GM19193 (cell line): Measurements from ENCODE around the gene SH3RF2.

Experiments used
- POLR2A ChIP-seq: IDR thresholded peaks from 4 replicates; pipeline ENCODE4 v1.6.1; 2011; ENCODE audit not compliant: insufficient read depth, insufficient read length; ENCODE audit errors: extremely low read depth

SH3RF2 gene

DNA sequence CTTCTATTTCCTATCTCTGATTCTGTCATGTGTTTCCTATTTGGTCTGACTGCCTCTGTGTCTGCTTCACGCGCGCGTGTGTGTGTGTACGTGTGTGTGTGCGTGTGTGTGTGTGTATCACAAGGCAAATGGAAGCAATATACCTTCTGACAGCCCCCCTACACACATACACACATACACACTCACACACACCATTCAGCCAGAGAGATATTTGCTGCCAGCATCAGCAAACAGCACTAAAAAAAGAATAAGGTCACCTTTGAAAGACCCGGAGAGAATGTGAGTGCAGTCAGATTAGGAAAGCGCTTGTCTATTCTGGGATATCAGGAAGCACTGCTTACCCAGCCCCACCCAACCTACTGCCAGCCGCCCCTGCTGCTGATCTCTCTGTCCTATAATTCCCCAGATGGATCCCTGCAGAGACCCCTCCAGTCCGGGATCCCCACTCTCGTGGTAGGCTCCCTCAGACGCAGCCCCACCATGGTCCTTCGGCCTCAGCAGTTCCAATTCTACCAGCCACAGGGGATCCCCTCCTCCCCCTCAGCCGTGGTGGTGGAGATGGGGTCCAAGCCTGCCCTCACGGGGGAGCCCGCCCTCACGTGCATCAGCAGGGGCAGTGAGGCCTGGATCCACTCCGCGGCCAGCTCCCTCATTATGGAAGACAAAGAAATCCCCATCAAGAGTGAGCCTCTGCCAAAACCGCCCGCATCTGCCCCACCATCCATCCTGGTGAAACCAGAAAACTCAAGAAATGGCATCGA, 123.3 kb downstream of the SH3RF2 start:
- TF ChIP-seq POLR2A = no peak

DNA sequence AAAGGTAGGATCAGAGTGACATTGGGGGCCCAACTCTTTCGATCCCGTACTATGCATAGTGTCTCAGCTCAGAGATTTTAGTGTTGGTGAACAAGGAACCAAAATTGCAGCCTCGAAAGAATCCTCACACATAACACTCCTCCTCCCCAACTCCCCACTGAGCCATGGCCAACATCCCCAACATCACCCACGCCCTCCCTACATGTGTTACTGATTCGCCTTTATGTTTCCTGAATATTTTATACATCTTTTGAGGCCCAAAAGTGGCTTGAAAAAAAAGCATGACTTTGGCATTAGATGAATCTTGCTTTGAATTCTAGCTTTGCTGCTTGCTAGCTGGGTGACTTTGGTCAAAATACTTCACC, 123.8 kb downstream of the SH3RF2 start:
- no peak for TF ChIP-seq POLR2A

DNA sequence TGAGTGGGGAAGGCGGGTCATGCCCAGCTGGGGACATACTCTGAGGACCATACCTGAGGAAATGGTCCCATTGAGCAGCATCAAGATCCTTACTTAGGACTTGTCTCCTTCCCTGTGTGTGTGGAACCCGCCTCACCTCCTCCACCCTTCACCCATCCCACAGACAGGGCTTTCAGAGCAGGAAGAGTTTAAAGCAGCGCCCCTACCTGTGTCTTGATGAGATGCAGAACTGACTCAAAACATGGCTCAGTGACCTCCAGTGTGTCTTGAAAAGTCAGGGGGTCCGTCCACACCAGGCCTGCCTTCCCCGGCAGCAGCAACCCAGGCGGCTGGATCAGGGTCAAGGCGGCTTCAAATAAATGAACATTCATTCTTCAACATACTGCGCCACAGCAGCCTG, 130.6 kb downstream of the SH3RF2 start:
- no peak for TF ChIP-seq POLR2A

DNA sequence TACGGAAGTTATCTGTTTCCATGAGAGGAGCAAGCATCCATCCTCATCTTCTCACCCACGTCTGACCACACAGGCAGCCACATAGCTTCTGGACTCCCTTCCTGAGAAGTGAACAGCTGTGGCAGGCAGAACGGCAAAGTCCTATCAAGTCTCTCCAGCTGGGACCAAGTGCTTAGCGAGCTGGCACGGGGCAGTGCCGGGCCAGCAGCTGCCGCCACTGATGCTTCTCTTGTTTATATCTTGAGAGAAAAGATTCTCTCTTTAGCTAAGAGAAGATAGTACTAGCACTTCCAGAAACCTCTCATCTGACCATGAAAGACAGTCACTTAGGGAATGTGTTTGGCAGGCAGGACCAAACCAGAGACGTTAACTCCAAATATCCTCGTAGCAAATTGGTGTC, 131.8 kb downstream of the SH3RF2 start:
- no peak for TF ChIP-seq POLR2A

DNA sequence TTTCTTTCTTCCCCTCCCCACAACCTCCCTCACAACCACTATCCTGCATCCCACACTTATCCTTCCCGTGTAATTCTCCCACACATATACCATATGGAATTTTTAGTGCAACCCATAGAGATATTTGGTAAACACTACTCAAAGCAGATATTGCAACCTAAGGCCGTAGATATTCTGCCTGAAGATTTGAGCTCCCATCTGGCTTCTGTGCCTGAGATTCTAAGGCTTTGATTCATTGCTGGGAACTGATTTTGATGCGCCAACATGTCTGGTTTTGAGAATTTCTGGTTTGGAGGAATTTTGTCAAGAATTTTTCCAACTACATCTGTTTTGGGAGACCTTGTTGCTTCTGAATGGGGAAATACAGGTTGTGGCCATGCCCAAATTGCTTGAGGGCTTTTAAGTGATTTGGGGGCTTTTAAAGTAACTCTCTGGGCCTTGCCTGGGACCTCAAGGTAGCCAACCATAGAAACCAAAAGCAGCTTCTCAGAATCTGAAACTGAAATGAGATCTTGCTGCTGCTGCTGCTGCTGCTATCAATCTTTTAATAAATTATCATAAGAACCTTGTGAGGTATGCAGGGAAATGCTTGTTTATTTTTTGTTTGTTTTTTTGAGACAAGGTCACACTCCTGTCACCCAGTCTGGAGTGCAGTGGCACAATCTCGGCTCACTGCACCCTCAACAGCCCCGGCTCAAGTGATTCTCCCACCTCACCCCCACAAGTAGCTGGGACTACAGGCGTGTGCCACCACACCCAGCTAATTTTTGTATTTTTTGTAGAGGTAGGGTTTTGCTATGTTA, 132.8 kb downstream of the SH3RF2 start:
- no peak for TF ChIP-seq POLR2A

DNA sequence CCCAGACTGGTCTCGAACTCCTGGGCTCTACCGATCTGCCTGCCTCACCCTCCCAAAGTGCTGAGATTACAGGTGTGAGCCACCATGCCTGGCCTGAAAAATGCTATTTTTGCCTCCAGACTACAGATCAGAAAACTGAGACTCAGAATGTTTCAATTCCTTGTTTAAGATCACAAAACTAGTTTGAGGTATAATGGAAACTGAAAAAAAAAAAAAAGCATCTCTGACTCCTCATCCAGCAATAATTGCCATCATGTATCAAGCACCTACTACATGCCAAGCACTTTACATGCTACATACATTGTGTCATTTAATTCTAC, 133.4 kb downstream of the SH3RF2 start:
- TF ChIP-seq POLR2A = no peak

DNA sequence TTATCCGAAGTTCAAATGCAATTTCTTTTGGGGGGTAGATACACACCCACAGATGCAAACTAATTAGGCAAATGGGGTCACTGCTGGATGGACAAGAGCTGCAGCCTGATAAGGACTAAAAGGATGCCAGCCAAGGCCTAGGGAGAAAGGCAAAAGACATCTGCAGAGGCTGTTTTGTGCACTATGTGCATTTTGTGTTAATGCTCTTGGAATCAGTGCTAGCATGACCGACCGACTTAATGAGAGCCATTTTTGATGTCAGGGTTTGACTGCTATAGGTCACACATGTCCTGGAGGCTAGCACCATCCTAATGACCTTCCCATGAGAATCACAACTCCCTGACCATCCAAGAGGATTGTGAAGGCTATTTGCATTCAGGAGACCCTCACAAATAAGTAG, 134.4 kb downstream of the SH3RF2 start:
- no peak for TF ChIP-seq POLR2A

DNA sequence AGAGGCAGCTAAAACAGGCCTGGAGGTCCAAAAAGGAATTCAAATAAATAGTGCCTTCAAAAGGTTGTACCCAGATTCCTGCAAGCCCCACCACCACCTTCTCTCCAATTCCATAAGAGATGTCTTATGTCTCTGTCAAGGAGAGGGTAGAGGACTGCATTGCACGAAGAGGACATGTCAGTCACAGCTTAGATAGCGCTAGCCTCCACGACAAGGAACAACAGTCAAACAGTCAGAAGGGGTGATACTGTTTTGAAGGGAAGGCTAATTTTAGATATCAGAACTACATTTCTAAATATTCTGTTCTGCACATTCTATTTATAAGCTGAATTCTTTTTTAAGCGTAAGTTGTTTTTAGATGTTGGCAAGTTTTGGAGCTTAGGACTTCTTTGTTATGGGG, 134.8 kb downstream of the SH3RF2 start:
- TF ChIP-seq POLR2A = no peak

DNA sequence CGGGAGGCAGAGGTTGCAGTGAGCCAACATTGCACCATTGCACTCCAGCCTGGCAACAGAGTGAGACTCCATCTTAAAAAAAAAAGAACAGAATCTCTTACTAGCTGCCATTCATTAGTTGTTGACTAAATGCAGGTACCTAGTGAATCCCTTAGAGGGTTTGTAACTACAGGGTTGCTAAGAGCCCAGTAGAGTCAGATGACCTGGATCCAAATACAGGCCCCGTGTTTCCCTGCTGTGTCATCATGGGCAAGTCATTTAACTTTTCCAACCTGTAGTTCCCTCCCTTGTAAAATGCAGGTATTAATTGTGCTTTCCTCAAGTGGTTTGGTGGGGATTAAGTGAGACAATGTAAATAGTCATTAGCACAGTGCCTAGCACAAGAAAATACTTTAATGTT, 136.2 kb downstream of the SH3RF2 start:
- TF ChIP-seq POLR2A = no peak

DNA sequence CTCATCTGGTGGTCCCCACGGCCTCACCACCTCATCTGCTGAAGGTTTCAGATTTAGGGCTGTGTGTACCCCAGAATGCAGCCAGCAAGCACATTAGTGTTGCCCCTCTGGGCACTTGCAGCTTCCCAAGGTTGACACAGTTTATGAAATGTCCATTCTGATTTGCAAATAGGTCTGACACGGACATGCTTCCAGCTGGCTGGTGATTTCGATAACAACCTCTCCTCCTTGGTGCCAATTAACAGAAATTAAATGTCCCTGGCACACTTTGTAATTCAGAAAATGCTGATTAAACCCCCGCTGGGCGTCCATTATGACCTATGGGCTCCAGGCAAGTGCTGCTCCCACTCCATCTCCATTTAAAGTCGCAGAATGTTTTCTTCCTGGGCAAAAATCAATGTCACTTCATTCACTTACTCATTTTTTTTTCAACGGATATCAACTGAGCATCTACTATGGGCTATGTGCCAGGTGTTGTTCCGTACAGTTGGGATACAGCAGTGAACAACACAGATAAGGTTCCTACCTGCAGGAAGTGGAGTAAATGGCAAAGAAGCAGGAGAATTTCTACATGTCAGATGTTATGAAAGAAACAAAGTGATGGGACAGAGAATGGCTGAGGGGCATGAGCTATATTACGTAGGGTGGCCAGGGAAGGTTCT, 137.0 kb downstream of the SH3RF2 start:
- TF ChIP-seq POLR2A = no peak

DNA sequence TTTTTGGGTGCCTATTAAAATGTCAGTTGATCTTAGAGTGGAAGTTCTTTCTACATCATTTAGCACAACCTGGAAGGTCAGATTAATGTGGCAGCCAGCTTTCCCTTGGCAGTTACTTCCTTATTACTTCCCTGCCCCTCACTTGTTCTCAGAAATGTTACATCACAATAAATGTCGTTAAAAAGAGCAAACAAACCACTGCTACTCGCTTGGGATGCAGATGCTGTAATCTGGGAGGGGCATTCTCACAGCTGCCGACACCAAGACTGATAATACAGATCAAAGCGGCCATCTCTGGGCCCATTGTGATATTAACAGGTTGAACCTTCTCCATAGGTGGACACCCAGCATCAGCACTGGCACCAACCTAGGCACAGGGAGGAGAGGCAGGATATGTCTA, 139.7 kb downstream of the SH3RF2 start:
- no peak for TF ChIP-seq POLR2A

DNA sequence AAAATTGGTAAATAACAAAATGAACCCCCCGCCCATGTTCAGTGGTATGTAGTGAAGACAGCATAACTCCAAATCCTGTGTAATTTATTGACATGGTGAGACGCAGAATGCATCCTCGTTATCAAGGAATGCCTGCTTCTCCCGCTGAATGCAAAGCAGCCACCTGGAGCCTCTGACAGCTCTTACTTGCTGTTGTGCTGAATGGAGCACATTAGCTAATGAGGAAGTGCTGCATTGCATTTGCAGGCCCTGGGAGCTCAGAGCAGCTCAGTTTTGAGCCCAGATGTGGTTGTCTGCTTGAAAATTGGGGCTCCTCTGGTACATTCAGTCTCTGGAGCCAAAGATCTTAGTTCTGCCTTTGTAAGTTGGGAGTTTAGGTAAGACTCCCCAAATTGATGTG, 140.1 kb downstream of the SH3RF2 start:
- no peak for TF ChIP-seq POLR2A

DNA sequence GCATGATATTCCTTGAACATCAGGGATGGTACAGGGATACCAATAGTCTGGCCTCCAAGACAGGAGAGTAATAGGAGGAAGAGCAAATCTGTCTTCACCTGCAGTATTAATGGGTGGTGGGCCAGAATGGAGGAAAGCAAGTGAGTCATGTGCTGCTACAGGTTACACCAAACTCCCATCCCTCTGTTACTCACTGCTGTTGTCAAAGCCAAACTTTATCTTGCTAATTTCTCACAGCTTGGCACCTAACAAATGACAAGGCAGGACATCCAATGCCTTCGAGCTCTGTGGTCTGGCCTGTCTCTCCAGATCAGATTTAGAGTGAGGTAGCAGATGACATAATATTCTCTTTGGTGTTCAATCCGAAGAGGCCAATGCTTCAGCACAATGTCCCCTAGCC, 142.2 kb downstream of the SH3RF2 start:
- TF ChIP-seq POLR2A = no peak

DNA sequence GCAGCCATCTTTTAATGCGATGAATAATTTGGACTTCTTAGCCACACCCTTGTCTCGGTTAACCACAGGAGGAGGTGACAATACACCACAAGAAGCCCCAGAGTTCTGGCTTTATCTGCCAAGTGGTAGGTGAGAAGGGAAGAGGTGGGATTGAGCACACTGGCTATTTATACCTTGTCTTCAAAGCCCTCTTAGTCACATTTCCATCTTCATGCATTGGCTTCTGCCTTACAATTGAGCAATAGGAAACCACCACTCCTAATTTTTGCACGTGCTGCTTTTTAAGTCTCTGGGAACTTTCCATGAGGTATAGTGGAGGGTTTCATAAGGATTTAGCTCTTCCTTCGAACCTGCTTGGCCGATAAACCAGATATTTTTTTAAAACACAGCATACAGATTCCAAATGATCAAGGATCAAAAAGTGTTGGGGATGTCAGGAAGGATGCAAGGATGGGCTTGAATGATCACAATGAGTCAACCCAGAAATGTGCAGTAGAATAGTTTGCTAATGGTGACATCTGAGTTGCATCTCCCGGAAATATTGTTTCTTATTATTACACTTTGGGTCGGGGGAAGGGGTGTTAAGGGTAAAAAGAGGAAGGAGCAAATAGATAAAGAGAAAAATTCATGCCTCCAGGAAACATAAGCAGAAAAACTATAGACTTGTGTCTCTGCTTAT, 143.5 kb downstream of the SH3RF2 start:
- no peak for TF ChIP-seq POLR2A

DNA sequence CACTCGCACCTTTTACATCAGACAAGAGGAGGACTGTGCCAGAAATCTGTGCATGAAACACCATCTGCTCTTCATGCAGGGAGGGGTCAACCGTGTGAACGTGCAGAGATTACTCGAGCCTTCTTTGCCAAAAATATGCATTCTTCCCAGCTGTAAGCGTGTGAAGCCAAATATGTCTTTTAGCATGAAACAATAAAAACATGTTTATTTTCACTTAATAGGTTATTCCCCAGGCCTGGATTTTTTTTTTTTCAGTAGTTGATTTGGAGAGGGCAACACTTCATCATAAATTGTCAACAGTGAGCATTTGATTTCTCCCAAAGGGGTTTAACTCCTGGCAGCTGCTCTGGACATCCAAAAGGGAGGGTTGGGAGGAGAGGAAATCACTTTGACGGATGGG, 145.2 kb downstream of the SH3RF2 start:
- TF ChIP-seq POLR2A = no peak
